ENCODE data around the gene COA7.

DNA sequence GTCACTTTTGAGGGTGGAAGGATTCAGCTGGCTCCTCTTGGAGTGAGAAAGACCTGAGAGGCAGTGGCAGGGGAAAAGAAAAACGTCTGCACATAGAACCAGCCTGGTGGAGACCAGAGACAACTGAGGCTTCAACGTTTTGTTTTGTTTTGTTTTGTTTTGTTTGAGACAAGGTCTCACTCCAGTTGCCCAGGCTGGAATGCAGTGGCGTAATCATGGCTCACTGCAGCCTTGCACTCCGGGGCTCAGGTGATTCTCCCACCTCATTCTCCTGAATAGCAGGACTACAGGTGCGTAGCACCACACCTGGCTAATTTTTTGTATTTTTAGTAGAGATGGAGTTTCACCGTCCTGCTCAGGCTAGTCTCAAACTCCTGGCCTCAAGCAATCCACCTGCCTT, 52.9 kb downstream of the COA7 start:
- TF ChIP-seq, protein P1, sequence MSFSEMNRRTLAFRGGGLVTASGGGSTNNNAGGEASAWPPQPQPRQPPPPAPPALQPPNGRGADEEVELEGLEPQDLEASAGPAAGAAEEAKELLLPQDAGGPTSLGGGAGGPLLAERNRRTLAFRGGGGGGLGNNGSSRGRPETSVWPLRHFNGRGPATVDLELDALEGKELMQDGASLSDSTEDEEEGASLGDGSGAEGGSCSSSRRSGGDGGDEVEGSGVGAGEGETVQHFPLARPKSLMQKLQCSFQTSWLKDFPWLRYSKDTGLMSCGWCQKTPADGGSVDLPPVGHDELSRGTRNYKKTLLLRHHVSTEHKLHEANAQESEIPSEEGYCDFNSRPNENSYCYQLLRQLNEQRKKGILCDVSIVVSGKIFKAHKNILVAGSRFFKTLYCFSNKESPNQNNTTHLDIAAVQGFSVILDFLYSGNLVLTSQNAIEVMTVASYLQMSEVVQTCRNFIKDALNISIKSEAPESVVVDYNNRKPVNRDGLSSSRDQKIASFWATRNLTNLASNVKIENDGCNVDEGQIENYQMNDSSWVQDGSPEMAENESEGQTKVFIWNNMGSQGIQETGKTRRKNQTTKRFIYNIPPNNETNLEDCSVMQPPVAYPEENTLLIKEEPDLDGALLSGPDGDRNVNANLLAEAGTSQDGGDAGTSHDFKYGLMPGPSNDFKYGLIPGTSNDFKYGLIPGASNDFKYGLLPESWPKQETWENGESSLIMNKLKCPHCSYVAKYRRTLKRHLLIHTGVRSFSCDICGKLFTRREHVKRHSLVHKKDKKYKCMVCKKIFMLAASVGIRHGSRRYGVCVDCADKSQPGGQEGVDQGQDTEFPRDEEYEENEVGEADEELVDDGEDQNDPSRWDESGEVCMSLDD (tag by site-specific recombination; IDR thresholded peaks at IDR 0.05): no peak
- TF ChIP-seq, protein P2, sequence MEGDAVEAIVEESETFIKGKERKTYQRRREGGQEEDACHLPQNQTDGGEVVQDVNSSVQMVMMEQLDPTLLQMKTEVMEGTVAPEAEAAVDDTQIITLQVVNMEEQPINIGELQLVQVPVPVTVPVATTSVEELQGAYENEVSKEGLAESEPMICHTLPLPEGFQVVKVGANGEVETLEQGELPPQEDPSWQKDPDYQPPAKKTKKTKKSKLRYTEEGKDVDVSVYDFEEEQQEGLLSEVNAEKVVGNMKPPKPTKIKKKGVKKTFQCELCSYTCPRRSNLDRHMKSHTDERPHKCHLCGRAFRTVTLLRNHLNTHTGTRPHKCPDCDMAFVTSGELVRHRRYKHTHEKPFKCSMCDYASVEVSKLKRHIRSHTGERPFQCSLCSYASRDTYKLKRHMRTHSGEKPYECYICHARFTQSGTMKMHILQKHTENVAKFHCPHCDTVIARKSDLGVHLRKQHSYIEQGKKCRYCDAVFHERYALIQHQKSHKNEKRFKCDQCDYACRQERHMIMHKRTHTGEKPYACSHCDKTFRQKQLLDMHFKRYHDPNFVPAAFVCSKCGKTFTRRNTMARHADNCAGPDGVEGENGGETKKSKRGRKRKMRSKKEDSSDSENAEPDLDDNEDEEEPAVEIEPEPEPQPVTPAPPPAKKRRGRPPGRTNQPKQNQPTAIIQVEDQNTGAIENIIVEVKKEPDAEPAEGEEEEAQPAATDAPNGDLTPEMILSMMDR (tag by site-specific recombination; IDR thresholded peaks at IDR 0.05): no peak
- TF ChIP-seq ZNF10 (tag by site-specific recombination; IDR thresholded peaks at IDR 0.05) (no peak), ZNF664 (tag by site-specific recombination; IDR thresholded peaks at IDR 0.05) (no peak), ZNF37A (tag by site-specific recombination; IDR thresholded peaks at IDR 0.05) (no peak), TRIM28 (IDR thresholded peaks at IDR 0.05; ENCODE audit: borderline replicate concordance, low read length) (no peak)
- TF ChIP-seq, protein P3, sequence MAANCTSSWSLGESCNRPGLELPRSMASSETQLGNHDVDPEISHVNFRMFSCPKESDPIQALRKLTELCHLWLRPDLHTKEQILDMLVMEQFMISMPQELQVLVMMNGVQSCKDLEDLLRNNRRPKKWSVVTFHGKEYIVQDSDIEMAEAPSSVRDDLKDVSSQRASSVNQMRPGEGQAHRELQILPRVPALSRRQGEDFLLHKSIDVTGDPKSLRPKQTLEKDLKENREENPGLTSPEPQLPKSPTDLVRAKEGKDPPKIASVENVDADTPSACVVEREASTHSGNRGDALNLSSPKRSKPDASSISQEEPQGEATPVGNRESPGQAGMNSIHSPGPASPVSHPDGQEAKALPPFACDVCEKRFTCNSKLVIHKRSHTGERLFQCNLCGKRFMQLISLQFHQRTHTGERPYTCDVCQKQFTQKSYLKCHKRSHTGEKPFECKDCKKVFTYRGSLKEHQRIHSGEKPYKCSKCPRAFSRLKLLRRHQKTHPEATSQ (tag by site-specific recombination; IDR thresholded peaks at IDR 0.05): no peak
- TF ChIP-seq, protein P4, sequence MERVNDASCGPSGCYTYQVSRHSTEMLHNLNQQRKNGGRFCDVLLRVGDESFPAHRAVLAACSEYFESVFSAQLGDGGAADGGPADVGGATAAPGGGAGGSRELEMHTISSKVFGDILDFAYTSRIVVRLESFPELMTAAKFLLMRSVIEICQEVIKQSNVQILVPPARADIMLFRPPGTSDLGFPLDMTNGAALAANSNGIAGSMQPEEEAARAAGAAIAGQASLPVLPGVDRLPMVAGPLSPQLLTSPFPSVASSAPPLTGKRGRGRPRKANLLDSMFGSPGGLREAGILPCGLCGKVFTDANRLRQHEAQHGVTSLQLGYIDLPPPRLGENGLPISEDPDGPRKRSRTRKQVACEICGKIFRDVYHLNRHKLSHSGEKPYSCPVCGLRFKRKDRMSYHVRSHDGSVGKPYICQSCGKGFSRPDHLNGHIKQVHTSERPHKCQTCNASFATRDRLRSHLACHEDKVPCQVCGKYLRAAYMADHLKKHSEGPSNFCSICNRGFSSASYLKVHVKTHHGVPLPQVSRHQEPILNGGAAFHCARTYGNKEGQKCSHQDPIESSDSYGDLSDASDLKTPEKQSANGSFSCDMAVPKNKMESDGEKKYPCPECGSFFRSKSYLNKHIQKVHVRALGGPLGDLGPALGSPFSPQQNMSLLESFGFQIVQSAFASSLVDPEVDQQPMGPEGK (tag by site-specific recombination; IDR thresholded peaks at IDR 0.05): no peak
- TF ChIP-seq, protein P5, sequence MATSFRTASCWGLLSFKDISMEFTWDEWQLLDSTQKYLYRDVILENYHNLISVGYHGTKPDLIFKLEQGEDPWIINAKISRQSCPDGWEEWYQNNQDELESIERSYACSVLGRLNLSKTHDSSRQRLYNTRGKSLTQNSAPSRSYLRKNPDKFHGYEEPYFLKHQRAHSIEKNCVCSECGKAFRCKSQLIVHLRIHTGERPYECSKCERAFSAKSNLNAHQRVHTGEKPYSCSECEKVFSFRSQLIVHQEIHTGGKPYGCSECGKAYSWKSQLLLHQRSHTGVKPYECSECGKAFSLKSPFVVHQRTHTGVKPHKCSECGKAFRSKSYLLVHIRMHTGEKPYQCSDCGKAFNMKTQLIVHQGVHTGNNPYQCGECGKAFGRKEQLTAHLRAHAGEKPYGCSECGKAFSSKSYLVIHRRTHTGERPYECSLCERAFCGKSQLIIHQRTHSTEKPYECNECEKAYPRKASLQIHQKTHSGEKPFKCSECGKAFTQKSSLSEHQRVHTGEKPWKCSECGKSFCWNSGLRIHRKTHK (tag by site-specific recombination; IDR thresholded peaks at IDR 0.05): no peak
- TF ChIP-seq, protein P6, sequence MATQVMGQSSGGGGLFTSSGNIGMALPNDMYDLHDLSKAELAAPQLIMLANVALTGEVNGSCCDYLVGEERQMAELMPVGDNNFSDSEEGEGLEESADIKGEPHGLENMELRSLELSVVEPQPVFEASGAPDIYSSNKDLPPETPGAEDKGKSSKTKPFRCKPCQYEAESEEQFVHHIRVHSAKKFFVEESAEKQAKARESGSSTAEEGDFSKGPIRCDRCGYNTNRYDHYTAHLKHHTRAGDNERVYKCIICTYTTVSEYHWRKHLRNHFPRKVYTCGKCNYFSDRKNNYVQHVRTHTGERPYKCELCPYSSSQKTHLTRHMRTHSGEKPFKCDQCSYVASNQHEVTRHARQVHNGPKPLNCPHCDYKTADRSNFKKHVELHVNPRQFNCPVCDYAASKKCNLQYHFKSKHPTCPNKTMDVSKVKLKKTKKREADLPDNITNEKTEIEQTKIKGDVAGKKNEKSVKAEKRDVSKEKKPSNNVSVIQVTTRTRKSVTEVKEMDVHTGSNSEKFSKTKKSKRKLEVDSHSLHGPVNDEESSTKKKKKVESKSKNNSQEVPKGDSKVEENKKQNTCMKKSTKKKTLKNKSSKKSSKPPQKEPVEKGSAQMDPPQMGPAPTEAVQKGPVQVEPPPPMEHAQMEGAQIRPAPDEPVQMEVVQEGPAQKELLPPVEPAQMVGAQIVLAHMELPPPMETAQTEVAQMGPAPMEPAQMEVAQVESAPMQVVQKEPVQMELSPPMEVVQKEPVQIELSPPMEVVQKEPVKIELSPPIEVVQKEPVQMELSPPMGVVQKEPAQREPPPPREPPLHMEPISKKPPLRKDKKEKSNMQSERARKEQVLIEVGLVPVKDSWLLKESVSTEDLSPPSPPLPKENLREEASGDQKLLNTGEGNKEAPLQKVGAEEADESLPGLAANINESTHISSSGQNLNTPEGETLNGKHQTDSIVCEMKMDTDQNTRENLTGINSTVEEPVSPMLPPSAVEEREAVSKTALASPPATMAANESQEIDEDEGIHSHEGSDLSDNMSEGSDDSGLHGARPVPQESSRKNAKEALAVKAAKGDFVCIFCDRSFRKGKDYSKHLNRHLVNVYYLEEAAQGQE (tag by site-specific recombination; IDR thresholded peaks at IDR 0.05): no peak
- TF ChIP-seq, protein P7, sequence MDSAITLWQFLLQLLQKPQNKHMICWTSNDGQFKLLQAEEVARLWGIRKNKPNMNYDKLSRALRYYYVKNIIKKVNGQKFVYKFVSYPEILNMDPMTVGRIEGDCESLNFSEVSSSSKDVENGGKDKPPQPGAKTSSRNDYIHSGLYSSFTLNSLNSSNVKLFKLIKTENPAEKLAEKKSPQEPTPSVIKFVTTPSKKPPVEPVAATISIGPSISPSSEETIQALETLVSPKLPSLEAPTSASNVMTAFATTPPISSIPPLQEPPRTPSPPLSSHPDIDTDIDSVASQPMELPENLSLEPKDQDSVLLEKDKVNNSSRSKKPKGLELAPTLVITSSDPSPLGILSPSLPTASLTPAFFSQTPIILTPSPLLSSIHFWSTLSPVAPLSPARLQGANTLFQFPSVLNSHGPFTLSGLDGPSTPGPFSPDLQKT (IDR thresholded peaks at IDR 0.05; ENCODE audit: borderline replicate concordance, low read depth, low read length): no peak
